Lower lobe of right lung (tissue), 2 donors: ENCODE results near the gene MRGPRG. TPM values are rescaled to one million over a fixed set of nuclear protein-coding genes. Genes with fewer than 3 reads are reported as not detected.

Experiments used
- ATAC-seq, 2 donors: fragments of 200-7000 bp; cut with Tn5 transposase; one replicate each; pipeline ENCODE4 v1.9.1; 2020 to 2022; ENCODE audit warnings: mild to moderate bottlenecking in 2 of 2, moderate library complexity in 2 of 2
- DNase-seq: peaks from one replicate; pipeline ENCODE4 v3.0.0-alpha.2; 2020
- H3K27ac ChIP-seq: fragments of 200-600 bp; one replicate; pipeline ENCODE4 v1.8.0; 2022
- H3K27me3 ChIP-seq: fragments of 200-600 bp; one replicate; pipeline ENCODE4 v1.8.0; 2022; ENCODE audit warnings: low read depth
- H3K36me3 ChIP-seq: fragments of 200-600 bp; one replicate; pipeline ENCODE4 v1.8.0; 2022; ENCODE audit warnings: mild to moderate bottlenecking
- H3K4me1 ChIP-seq: fragments of 200-600 bp; one replicate; pipeline ENCODE4 v1.8.0; 2022
- H3K4me3 ChIP-seq: fragments of 200-600 bp; one replicate; pipeline ENCODE4 v1.8.0; 2022; ENCODE audit warnings: mild to moderate bottlenecking
- H3K9me3 ChIP-seq: fragments of 200-600 bp; one replicate; pipeline ENCODE4 v1.8.0; 2022
- CTCF ChIP-seq: fragments of 200-600 bp; IDR thresholded peaks from one replicate; pipeline ENCODE4 v1.8.0; 2022; ENCODE audit warnings: antibody characterized with exemption, mild to moderate bottlenecking
- intact Hi-C: fragments of 100-400 bp; cut with DNase I; formaldehyde crosslinking; loops from one replicate; pipeline ENCODE4 v1.11.0; 2022
- total RNA-seq: library from RNA; stranded (reverse); fragmentation: NEBNext Ultra II Directional; extraction: Animal tissue kit (Norgen Biotek cat#: 25700); gene quantifications from one replicate; pipeline ENCODE4 v1.2.1, GENCODE V29; 2021
- donor health status: DM: no; HTN: yes; CAD: no; lungs with severe emphysema.

The MRGPRG gene
- total RNA-seq, 1 donor from 2014 or later, result not detected

DNA sequence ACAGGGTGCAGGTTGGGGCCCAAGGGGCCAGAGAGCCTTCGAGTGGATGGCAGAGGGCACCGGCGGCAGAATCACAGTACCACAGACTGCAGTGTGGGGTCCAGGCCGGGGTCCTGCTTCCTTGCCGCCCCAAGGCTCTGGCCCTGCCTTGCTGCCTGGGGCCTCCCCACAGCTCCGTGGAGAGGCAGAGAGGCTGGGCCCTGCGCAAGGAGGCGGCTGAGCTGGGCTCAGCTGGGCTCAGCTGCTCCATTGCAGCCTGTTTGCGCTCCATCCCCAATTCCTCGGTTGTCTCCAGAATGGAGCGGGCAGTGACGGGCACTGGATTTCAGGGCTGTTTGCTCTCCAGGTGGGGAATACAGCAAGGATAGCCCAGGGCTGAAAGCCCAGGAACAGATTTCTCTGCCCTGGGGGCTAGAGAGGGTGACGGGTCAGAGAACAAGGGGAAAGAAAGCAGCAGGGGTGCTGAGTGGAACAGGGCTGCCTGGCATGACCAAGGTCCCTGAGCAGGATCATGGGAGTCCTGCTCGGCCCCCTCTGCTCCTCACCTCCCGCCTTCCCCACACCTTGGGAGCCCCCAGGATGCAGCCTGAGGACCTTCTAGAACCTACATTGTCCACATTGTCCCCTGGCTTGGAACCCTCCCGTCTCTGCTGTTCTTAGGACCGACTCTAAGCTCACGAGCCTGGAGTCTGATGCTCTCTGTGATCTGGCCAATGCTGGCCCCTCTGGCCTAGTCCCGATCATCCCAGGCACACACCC lies 18.9 kb downstream of the MRGPRG start:
- no peak overlapping the region for H3K4me3 ChIP-seq
- peaks cover 52% of the 10 kb centered on the region for H3K27me3 ChIP-seq
- no peaks in the 10 kb centered on the region for H3K36me3 ChIP-seq
- TF ChIP-seq CTCF, result no peak
- ATAC-seq (no peak), DNase-seq (no peak)
- H3K4me1 ChIP-seq, result peaks cover 10% of the 10 kb centered on the region
- intact Hi-C loops, result no loop called here
- H3K9me3 ChIP-seq, result no peaks in the 10 kb centered on the region
- no peak overlapping the region for H3K27ac ChIP-seq

DNA sequence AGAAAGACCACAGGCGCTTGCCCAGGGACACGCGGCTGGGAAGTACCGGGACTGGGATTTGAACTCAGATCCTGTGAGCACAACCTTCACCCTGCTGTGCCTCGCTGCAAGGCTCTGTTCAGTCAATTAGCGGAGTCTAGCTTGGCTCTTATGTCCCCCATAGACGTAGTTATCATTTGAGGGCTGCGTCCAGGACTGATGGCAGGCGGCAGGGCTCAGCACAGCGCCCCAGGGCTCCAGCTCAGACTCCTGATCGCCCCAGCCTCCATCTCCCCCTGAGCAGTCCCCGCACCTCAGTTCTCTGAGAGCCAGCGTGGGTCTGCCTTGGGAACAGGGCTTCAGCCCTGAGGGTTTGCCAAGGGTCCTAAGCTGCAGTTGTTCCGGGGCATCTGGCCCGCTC lies 19.8 kb downstream of the MRGPRG start:
- TF ChIP-seq CTCF, result no peak
- H3K36me3 ChIP-seq, result no peaks in the 10 kb centered on the region
- ATAC-seq (no peak), DNase-seq (no peak)
- intact Hi-C loops, result no loop called here
- no peak overlapping the region for H3K27ac ChIP-seq
- H3K9me3 ChIP-seq, result no peaks in the 10 kb centered on the region
- peaks cover 49% of the 10 kb centered on the region for H3K27me3 ChIP-seq
- peaks cover 10% of the 10 kb centered on the region for H3K4me1 ChIP-seq
- H3K4me3 ChIP-seq, result no peak overlapping the region

GRCh38 chr11:3197878-3198528 lies 20.6 kb downstream of the MRGPRG start:
- H3K4me3 ChIP-seq, result no peak overlapping the region
- no peak for DNase-seq
- no peak for ATAC-seq
- TF ChIP-seq CTCF, result no peak
- no peaks in the 10 kb centered on the region for H3K9me3 ChIP-seq
- intact Hi-C loops, result no loop called here
- H3K27me3 ChIP-seq, result peaks cover 41% of the 10 kb centered on the region
- no peaks in the 10 kb centered on the region for H3K36me3 ChIP-seq
- H3K27ac ChIP-seq, result no peak overlapping the region
- H3K4me1 ChIP-seq, result peaks cover 3% of the 10 kb centered on the region

DNA sequence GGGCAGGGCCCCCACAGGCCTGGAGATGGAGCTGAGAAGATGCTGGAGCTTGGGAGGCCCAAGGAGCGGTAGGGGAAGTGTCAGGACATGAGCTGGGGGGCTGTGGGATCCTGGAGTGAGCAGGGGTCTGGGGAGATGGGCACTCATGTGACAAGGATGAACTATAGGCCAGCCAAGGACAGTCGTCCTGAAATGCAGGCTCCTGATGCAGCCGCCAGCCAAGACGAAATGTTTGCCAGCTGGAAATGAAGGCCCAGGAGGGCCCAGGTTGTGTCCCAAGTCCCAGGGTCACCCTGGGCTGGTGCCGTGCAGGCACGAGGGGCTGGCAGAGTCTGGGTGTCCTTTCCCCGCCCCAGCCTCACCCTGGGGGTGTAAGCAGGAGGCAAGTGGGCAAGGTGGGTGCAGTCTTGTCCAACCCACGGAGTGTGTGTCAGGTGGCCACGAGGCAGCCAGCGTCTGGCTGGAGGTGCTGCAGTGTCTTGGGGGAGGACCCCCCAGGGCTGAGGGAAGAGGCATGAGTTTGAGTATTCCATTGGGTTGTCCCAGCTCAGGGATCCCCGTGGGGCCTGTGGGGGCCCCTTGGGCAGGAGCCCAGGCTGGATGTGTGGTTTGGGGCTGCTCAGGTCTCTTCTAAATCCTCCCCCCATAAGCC lies 21.4 kb downstream of the MRGPRG start:
- no peaks in the 10 kb centered on the region for H3K9me3 ChIP-seq
- no peak for TF ChIP-seq CTCF
- no peak overlapping the region for H3K4me3 ChIP-seq
- H3K27ac ChIP-seq, result no peak overlapping the region
- peaks cover 33% of the 10 kb centered on the region for H3K27me3 ChIP-seq
- ATAC-seq, result no peak
- no peak for DNase-seq
- intact Hi-C loops, result no loop called here
- H3K4me1 ChIP-seq, result no peaks in the 10 kb centered on the region
- H3K36me3 ChIP-seq, result no peaks in the 10 kb centered on the region

DNA sequence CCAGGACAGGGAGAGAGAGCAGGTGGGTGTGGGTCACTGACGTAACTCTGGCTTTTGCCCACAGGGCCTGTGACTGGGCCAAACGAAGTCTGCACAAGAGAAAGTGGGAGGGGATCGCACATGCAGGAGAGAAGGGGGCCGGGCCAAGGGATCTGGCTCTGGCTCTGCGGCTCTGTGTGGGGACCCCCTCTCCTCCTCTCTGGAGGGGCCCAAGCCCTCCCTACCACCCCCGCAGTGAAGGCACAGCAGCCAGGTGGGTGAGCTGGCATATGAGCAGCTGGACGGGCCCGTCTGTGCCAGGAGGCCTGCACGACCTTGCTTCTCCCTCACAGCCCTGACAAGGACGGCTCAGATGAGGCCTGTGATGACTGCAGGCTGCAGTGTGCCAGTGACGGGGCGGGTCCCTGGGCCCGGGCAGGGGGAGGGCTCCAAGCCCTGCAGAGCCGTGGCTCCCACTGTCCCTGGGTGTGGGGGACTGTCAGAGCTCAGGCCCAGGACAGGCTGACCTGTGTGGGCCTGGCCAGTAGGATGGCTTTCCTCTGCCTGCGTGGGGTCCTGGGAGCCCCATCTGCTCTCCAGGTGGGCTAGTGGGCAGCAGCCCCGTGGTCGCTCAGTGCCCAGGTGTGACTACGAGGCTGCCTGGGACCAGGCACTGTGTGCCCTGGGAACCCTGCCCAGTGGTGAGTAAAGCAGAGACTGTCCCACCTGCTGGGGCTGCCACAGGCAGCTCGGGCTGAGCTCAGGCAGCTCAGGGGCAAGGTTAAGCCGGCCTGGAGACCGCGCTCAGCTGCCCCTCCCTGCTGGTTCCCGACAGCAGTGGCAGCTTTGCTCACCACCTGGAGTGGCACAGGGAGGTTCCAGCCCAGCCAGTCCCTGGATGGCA lies 22.2 kb downstream of the MRGPRG start:
- Histone ChIP-seq H3K4me3 (no peak overlapping the region), H3K27me3 (peaks cover 25% of the 10 kb centered on the region), H3K27ac (no peak overlapping the region), H3K9me3 (no peaks in the 10 kb centered on the region), H3K4me1 (no peaks in the 10 kb centered on the region), H3K36me3 (no peaks in the 10 kb centered on the region)
- ATAC-seq, result no peak
- DNase-seq, result no peak
- TF ChIP-seq CTCF, result no peak
- intact Hi-C loops, result no loop called here
